ENCODE data around the gene MROH8.

The MROH8 gene

GRCh38 chr20:37163832-37164554 is 15.4 kb downstream of the MROH8 start:
- Histone ChIP-seq H3K4me3 (ENCODE audit: low read depth in 1 of 2, low read length in 2 of 2) (no peak overlapping the region), H2AFZ (ENCODE audit: low read depth, low read length) (no peak overlapping the region), H3K36me3 (ENCODE audit: insufficient read depth, low read length) (no peaks in the 10 kb centered on the region), H3K4me2 (ENCODE audit: insufficient read depth, low read length) (no peak overlapping the region), H3K9me3 (ENCODE audit: insufficient read depth, low read length, severe bottlenecking) (no peaks in the 10 kb centered on the region), H3K27ac (ENCODE audit: low read length) (no peak overlapping the region), H3K4me1 (ENCODE audit: insufficient read depth, low read length) (no peaks in the 10 kb centered on the region), H3K79me2 (ENCODE audit: insufficient read depth, low read length) (no peaks in the 10 kb centered on the region), H3K27me3 (ENCODE audit: insufficient read depth, low read length, poor library complexity) (no peaks in the 10 kb centered on the region), H3K9ac (ENCODE audit: low read depth, low read length) (no peak overlapping the region), H4K20me1 (ENCODE audit: insufficient read depth, low read length) (no peaks in the 10 kb centered on the region)
- TF ChIP-seq, protein P1, sequence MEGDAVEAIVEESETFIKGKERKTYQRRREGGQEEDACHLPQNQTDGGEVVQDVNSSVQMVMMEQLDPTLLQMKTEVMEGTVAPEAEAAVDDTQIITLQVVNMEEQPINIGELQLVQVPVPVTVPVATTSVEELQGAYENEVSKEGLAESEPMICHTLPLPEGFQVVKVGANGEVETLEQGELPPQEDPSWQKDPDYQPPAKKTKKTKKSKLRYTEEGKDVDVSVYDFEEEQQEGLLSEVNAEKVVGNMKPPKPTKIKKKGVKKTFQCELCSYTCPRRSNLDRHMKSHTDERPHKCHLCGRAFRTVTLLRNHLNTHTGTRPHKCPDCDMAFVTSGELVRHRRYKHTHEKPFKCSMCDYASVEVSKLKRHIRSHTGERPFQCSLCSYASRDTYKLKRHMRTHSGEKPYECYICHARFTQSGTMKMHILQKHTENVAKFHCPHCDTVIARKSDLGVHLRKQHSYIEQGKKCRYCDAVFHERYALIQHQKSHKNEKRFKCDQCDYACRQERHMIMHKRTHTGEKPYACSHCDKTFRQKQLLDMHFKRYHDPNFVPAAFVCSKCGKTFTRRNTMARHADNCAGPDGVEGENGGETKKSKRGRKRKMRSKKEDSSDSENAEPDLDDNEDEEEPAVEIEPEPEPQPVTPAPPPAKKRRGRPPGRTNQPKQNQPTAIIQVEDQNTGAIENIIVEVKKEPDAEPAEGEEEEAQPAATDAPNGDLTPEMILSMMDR (IDR thresholded peaks at IDR 0.05; ENCODE audit: borderline replicate concordance, extremely low read depth, low read length, poor library complexity, severe bottlenecking), result no peak
- no peak for TF ChIP-seq EZH2 (IDR thresholded peaks at IDR 0.05; ENCODE audit: borderline replicate concordance, low read depth, low read length, severe bottlenecking)
- DNase-seq (no peak), ATAC-seq (ENCODE audit: insufficient read depth, low read depth) (no peak)

DNA sequence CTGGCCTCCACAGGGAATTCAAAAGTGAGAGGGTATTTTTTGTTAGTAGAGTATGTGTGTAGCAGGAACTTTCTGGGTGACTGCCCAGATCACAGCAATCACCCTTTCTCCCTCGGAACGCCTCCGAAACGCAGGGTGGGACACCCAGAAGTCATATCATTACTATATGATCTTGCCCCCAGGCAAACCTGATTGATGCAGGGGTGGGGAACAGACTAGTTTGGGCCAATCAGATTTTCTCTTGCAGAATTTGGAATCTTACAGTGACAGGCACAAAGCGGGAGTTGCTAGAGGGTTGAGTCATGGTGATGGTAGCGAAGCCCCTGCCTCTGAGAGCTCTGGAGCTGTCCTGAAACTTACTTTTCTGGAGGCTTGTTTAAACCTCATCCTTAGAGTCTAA is 16.7 kb downstream of the MROH8 start:
- Histone ChIP-seq H3K4me2 (ENCODE audit: insufficient read depth, low read length) (no peak overlapping the region), H3K9me3 (ENCODE audit: insufficient read depth, low read length, severe bottlenecking) (no peaks in the 10 kb centered on the region), H2AFZ (ENCODE audit: low read depth, low read length) (no peak overlapping the region), H3K9ac (ENCODE audit: low read depth, low read length) (no peak overlapping the region), H3K36me3 (ENCODE audit: insufficient read depth, low read length) (no peaks in the 10 kb centered on the region), H4K20me1 (ENCODE audit: insufficient read depth, low read length) (no peaks in the 10 kb centered on the region), H3K4me3 (ENCODE audit: low read depth in 1 of 2, low read length in 2 of 2) (no peak overlapping the region), H3K79me2 (ENCODE audit: insufficient read depth, low read length) (no peaks in the 10 kb centered on the region), H3K27ac (ENCODE audit: low read length) (no peak overlapping the region), H3K27me3 (ENCODE audit: insufficient read depth, low read length, poor library complexity) (no peaks in the 10 kb centered on the region), H3K4me1 (ENCODE audit: insufficient read depth, low read length) (no peaks in the 10 kb centered on the region)
- no peak for TF ChIP-seq EZH2 (IDR thresholded peaks at IDR 0.05; ENCODE audit: borderline replicate concordance, low read depth, low read length, severe bottlenecking)
- ATAC-seq (ENCODE audit: insufficient read depth, low read depth) (no peak), DNase-seq (no peak)

GRCh38 chr20:37161830-37162549 is 17.4 kb downstream of the MROH8 start:
- TF ChIP-seq, protein P1 (IDR thresholded peaks at IDR 0.05; ENCODE audit: borderline replicate concordance, extremely low read depth, low read length, poor library complexity, severe bottlenecking), result no peak
- no peak for TF ChIP-seq EZH2 (IDR thresholded peaks at IDR 0.05; ENCODE audit: borderline replicate concordance, low read depth, low read length, severe bottlenecking)
- H3K4me2 ChIP-seq (ENCODE audit: insufficient read depth, low read length), result no peak overlapping the region
- no peaks in the 10 kb centered on the region for H3K27me3 ChIP-seq (ENCODE audit: insufficient read depth, low read length, poor library complexity)
- H2AFZ ChIP-seq (ENCODE audit: low read depth, low read length), result no peak overlapping the region
- H3K27ac ChIP-seq (ENCODE audit: low read length), result no peak overlapping the region
- H3K4me1 ChIP-seq (ENCODE audit: insufficient read depth, low read length), result no peaks in the 10 kb centered on the region
- H3K4me3 ChIP-seq (ENCODE audit: low read depth in 1 of 2, low read length in 2 of 2), result no peak overlapping the region
- no peaks in the 10 kb centered on the region for H3K9me3 ChIP-seq (ENCODE audit: insufficient read depth, low read length, severe bottlenecking)
- no peaks in the 10 kb centered on the region for H4K20me1 ChIP-seq (ENCODE audit: insufficient read depth, low read length)
- DNase-seq, result no peak
- no peak overlapping the region for H3K9ac ChIP-seq (ENCODE audit: low read depth, low read length)
- no peaks in the 10 kb centered on the region for H3K36me3 ChIP-seq (ENCODE audit: insufficient read depth, low read length)
- no peaks in the 10 kb centered on the region for H3K79me2 ChIP-seq (ENCODE audit: insufficient read depth, low read length)
- ATAC-seq (ENCODE audit: insufficient read depth, low read depth), result no peak

GRCh38 chr20:37160683-37161082 is 18.7 kb downstream of the MROH8 start:
- ATAC-seq (ENCODE audit: insufficient read depth, low read depth), result no peak

More at GRCh38 chr20:37160683-37161082, 18.7 kb downstream of the MROH8 start:
- H3K9ac ChIP-seq (ENCODE audit: low read depth, low read length), result no peak overlapping the region
- H2AFZ ChIP-seq (ENCODE audit: low read depth, low read length), result no peak overlapping the region
- TF ChIP-seq, protein P1 (IDR thresholded peaks at IDR 0.05; ENCODE audit: borderline replicate concordance, extremely low read depth, low read length, poor library complexity, severe bottlenecking), result no peak
- no peak for TF ChIP-seq EZH2 (IDR thresholded peaks at IDR 0.05; ENCODE audit: borderline replicate concordance, low read depth, low read length, severe bottlenecking)
- no peaks in the 10 kb centered on the region for H3K79me2 ChIP-seq (ENCODE audit: insufficient read depth, low read length)
- H3K36me3 ChIP-seq (ENCODE audit: insufficient read depth, low read length), result no peaks in the 10 kb centered on the region
- H3K27me3 ChIP-seq (ENCODE audit: insufficient read depth, low read length, poor library complexity), result no peaks in the 10 kb centered on the region
- no peak for DNase-seq
- no peak overlapping the region for H3K4me3 ChIP-seq (ENCODE audit: low read depth in 1 of 2, low read length in 2 of 2)
- H3K4me1 ChIP-seq (ENCODE audit: insufficient read depth, low read length), result no peaks in the 10 kb centered on the region
- no peaks in the 10 kb centered on the region for H3K9me3 ChIP-seq (ENCODE audit: insufficient read depth, low read length, severe bottlenecking)
- no peak overlapping the region for H3K4me2 ChIP-seq (ENCODE audit: insufficient read depth, low read length)
- no peaks in the 10 kb centered on the region for H4K20me1 ChIP-seq (ENCODE audit: insufficient read depth, low read length)
- no peak overlapping the region for H3K27ac ChIP-seq (ENCODE audit: low read length)

Measured in DND-41 (cell line).